HG02763 (cell line): Measurements from ENCODE around the gene TECPR1.

Source experiments
- ATAC-seq: cut with Tn5 transposase; IDR thresholded peaks from one replicate; pipeline ENCODE4 v1.9.1; 2021; ENCODE audit warnings: mild to moderate bottlenecking, moderate library complexity; ENCODE audit not compliant: unreplicated experiment

The TECPR1 gene

GRCh38 chr7:98252425-98253054, 508 bp upstream of the TECPR1 start:
- peak; percentile 23 for ATAC-seq

- peak; percentile 17 for ATAC-seq
These were observed 816 bp downstream of the TECPR1 start for GRCh38 chr7:98251231-98251600.

- no peak for ATAC-seq
These were observed 1.2 kb downstream of the TECPR1 start for GRCh38 chr7:98250789-98251188.

GRCh38 chr7:98249106-98249505, 2.9 kb downstream of the TECPR1 start:
- ATAC-seq: no peak

- no peak for ATAC-seq
These were observed 3.9 kb downstream of the TECPR1 start for GRCh38 chr7:98248156-98248555.

GRCh38 chr7:98244871-98245270, 7.2 kb downstream of the TECPR1 start:
- no peak for ATAC-seq

GRCh38 chr7:98242934-98243333, 9.1 kb downstream of the TECPR1 start:
- no peak for ATAC-seq

- ATAC-seq: no peak
These were observed 9.7 kb downstream of the TECPR1 start for GRCh38 chr7:98242342-98242741.

GRCh38 chr7:98241674-98242241, 10.3 kb downstream of the TECPR1 start:
- no peak for ATAC-seq

- no peak for ATAC-seq
These were observed 10.9 kb downstream of the TECPR1 start for GRCh38 chr7:98240961-98241673.

- ATAC-seq: no peak
These were observed 13.1 kb downstream of the TECPR1 start for GRCh38 chr7:98238976-98239375.

- no peak for ATAC-seq
These were observed 14.0 kb downstream of the TECPR1 start for GRCh38 chr7:98238076-98238475.

- ATAC-seq: no peak
These were observed 15.5 kb downstream of the TECPR1 start for GRCh38 chr7:98236355-98237185.

- ATAC-seq: no peak
These were observed 16.1 kb downstream of the TECPR1 start for GRCh38 chr7:98235901-98236300.

GRCh38 chr7:98234429-98235147, 17.4 kb downstream of the TECPR1 start:
- ATAC-seq: no peak

- ATAC-seq: no peak
These were observed 18.6 kb downstream of the TECPR1 start for GRCh38 chr7:98233219-98234070.

- no peak for ATAC-seq
These were observed 19.2 kb downstream of the TECPR1 start for GRCh38 chr7:98232799-98233198.

GRCh38 chr7:98232263-98232585, 19.8 kb downstream of the TECPR1 start:
- no peak for ATAC-seq

- ATAC-seq: no peak
These were observed 20.4 kb downstream of the TECPR1 start for GRCh38 chr7:98231493-98232262.
